SK-N-SH (cell line): ENCODE results near the gene MEGF6. TPM values are rescaled to one million over a fixed set of nuclear protein-coding genes. Genes with fewer than 3 reads are reported as not detected.

ENCODE experiments used
- CTCF ChIA-PET: fragments of 300-600, 350-600 bp; formaldehyde crosslinking; extraction: SDS; loops from one replicate; lab custom pipeline; 2021; lab: Yijun Ruan, JAX
- POLR2A ChIA-PET: fragments of 350-600 bp; sonication (Branson Sonifier 250); formaldehyde crosslinking; extraction: SDS; loops from one replicate; lab custom pipeline; 2020; ENCODE audit warnings: antibody characterized with exemption, inconsistent platforms; lab: Yijun Ruan, JAX
- DNase-seq: peaks from one replicate; pipeline ENCODE4 v3.0.0; 2012
- H2AFZ ChIP-seq: fragments of 200-600 bp; sonication (generic); 2 replicates; pipeline ENCODE4 v1.8.1; 2016; ENCODE audit warnings: antibody characterized with exemption, mild to moderate bottlenecking, low read depth
- H3F3A ChIP-seq: fragments of 200-600 bp; sonication (generic); replicated peaks from 2 replicates; pipeline ENCODE3; 2016; ENCODE audit warnings: antibody characterized with exemption, mild to moderate bottlenecking; ENCODE audit not compliant: insufficient read depth
- H3K27ac ChIP-seq, 2 experiments: fragments of 200-500 bp in 1 of 2; fragments of 200-600 bp in 1 of 2; sonication (Bioruptor generic) in 1 of 2; sonication (generic), shearing (Covaris generic) in 1 of 2; 2 replicates each; pipeline versions ENCODE4 v1.5.1 to v1.6.1; 2014 to 2016; ENCODE audit warnings: low read depth in 2 of 2, inconsistent platforms in 1 of 2, low read length in 1 of 2, mild to moderate bottlenecking in 1 of 2, mixed read lengths in 1 of 2
- H3K27me3 ChIP-seq: fragments of 200-600 bp; sonication (generic), shearing (Covaris generic); 2 replicates; pipeline ENCODE4 v1.6.1; 2016; ENCODE audit warnings: mixed run types; ENCODE audit not compliant: insufficient read depth
- H3K36me3 ChIP-seq, 2 experiments: fragments of 200-500 bp in 1 of 2; fragments of 200-600 bp in 1 of 2; sonication (Bioruptor generic) in 1 of 2; sonication (generic) in 1 of 2; replicated peaks in 1 of 2; 2 replicates each; pipeline versions ENCODE3 to v1.5.1; 2014 to 2016; ENCODE audit warnings: low read length in 1 of 2, mild to moderate bottlenecking in 1 of 2; ENCODE audit not compliant: insufficient read depth in 2 of 2, control insufficient read depth in 1 of 2
- H3K4me1 ChIP-seq, 2 experiments: fragments of 200-500 bp in 1 of 2; fragments of 200-600 bp in 1 of 2; sonication (Bioruptor generic) in 1 of 2; sonication (generic), shearing (Covaris generic) in 1 of 2; 2 replicates each; pipeline versions ENCODE4 v1.5.1 to v1.6.1; 2014 to 2016; ENCODE audit warnings: low read depth in 1 of 2, low read length in 1 of 2, mixed run types in 1 of 2; ENCODE audit not compliant: insufficient read depth in 2 of 2, control insufficient read depth in 1 of 2
- H3K4me2 ChIP-seq: fragments of 200-600 bp; sonication (generic), shearing (Covaris generic); 2 replicates; pipeline ENCODE4 v1.6.1; 2017; ENCODE audit warnings: mixed run types
- H3K4me3 ChIP-seq, 2 experiments: fragments of 200-500 bp in 1 of 2; fragments of 200-600 bp in 1 of 2; sonication (Bioruptor generic) in 1 of 2; sonication (generic), shearing (Covaris generic) in 1 of 2; 2 replicates each; pipeline versions ENCODE4 v1.5.1 to v1.8.1; 2014 to 2016; ENCODE audit warnings: low read depth in 2 of 2, inconsistent platforms in 1 of 2, low read length in 1 of 2, mild to moderate bottlenecking in 1 of 2, mixed read lengths in 1 of 2, moderate library complexity in 1 of 2
- H3K79me2 ChIP-seq: fragments of 200-600 bp; sonication (generic); 2 replicates; pipeline ENCODE4 v1.8.1; 2017; ENCODE audit warnings: mild to moderate bottlenecking; ENCODE audit not compliant: insufficient read depth
- H3K9ac ChIP-seq: fragments of 200-600 bp; sonication (generic); 2 replicates; pipeline ENCODE4 v1.6.1; 2017; ENCODE audit warnings: mixed run types
- H3K9me2 ChIP-seq: fragments of 200-600 bp; sonication (generic); 2 replicates; pipeline ENCODE4 v1.6.1; 2017; ENCODE audit warnings: mixed run types
- H3K9me3 ChIP-seq: fragments of 200-600 bp; sonication (generic); 2 replicates; pipeline ENCODE4 v1.6.1; 2017; ENCODE audit warnings: mixed run types, mild to moderate bottlenecking, moderate library complexity
- H4K20me1 ChIP-seq: fragments of 200-600 bp; sonication (generic); 2 replicates; pipeline ENCODE4 v1.6.1; 2017; ENCODE audit warnings: mild to moderate bottlenecking, mixed run types; ENCODE audit not compliant: insufficient read depth
- CHD2 ChIP-seq: fragments of 150-350 bp; IDR thresholded peaks from 2 replicates; pipeline ENCODE4 v1.6.1; 2018; ENCODE audit warnings: low read length; ENCODE audit not compliant: partially characterized antibody
- CTCF ChIP-seq: fragments of 200-600 bp; sonication (generic); IDR thresholded peaks from 2 replicates; pipeline ENCODE4 v1.6.1; 2017; ENCODE audit warnings: antibody characterized with exemption, mild to moderate bottlenecking, moderate library complexity
- ELF1 ChIP-seq: IDR thresholded peaks from 2 replicates; pipeline ENCODE4 v1.4.0; 2012
- EP300 ChIP-seq, 2 experiments: IDR thresholded peaks; 2 replicates each; pipeline versions ENCODE4 v1.4.0 to v1.6.1; 2012; ENCODE audit warnings: borderline replicate concordance in 1 of 2, low read depth in 1 of 2, low read length in 1 of 2
- FOSL2 ChIP-seq: IDR thresholded peaks from 2 replicates; pipeline ENCODE4 v1.4.0; 2012; ENCODE audit warnings: low read depth, mild to moderate bottlenecking, moderate library complexity, borderline replicate concordance
- FOXJ3 ChIP-seq: sonication (generic); formaldehyde crosslinking; IDR thresholded peaks from 2 replicates; pipeline ENCODE4 v1.5.1; 2020; ENCODE audit warnings: mild to moderate bottlenecking, missing genetic modification reagents
- GATA2 ChIP-seq: sonication (generic); formaldehyde crosslinking; IDR thresholded peaks from 2 replicates; pipeline ENCODE4 v1.5.0; 2020; ENCODE audit warnings: mild to moderate bottlenecking, missing genetic modification reagents
- IRF3 ChIP-seq: fragments of 150-350 bp; IDR thresholded peaks from 2 replicates; pipeline ENCODE4 v1.6.1; 2016; ENCODE audit warnings: mild to moderate bottlenecking, low read depth, low read length
- JUND ChIP-seq: IDR thresholded peaks from 2 replicates; pipeline ENCODE4 v1.4.0; 2012
- MAX ChIP-seq: IDR thresholded peaks from 2 replicates; pipeline ENCODE4 v1.4.0; 2012; ENCODE audit warnings: low read depth
- REST ChIP-seq: IDR thresholded peaks from 2 replicates; pipeline ENCODE4 v1.6.1; 2012; ENCODE audit warnings: mild to moderate bottlenecking, low read depth, low read length, moderate library complexity
- RFX5 ChIP-seq: IDR thresholded peaks from 2 replicates; pipeline ENCODE4 v1.6.1; 2012; ENCODE audit warnings: mild to moderate bottlenecking, improper control_type of control experiment, low read length
- USF1 ChIP-seq: IDR thresholded peaks from 2 replicates; pipeline ENCODE4 v1.4.0; 2012; ENCODE audit warnings: low read depth, borderline replicate concordance
- USF2 ChIP-seq: fragments of 150-350 bp; IDR thresholded peaks from 2 replicates; pipeline ENCODE4 v1.6.1; 2017; ENCODE audit warnings: antibody characterized with exemption, low read length, low read depth, borderline replicate concordance
- WGBS: methylation state at CpG from one replicate; pipeline ENCODE4 v1.1.6; 2017; ENCODE audit warnings: low lambda C conversion rate; 5-methylcytosine and 5-hydroxymethylcytosine counted together
- polyA plus RNA-seq, 3 experiments: library from polyadenylated mRNA; depleted of rRNA; stranded (reverse); fragments of >200 nt; gene quantifications; 2 replicates each; pipeline ENCODE4 v1.2.3, GENCODE V29; 2012

The MEGF6 gene
- polyA plus RNA-seq, 1 of the 3 experiments (the other 2 are of a cell fraction) = 7.6 TPM

GRCh38 chr1:3656450-3657095, 45.3 kb upstream of the MEGF6 start:
- Histone ChIP-seq H3K4me1 (peaks cover 0 to 2% of the 10 kb centered on the region in 2 experiments; a peak in 1 of 4 replicates), H3K4me3 (no peak overlapping the region), H3K36me3 (no peaks in the 10 kb centered on the region), H3K27me3 (peaks cover 4% of the 10 kb centered on the region; the same call in 1 of the 2 replicates), H3K4me2 (no peak overlapping the region), H3F3A (no peaks in the 10 kb centered on the region), H2AFZ (no peak overlapping the region), H3K27ac (no peak overlapping the region), H3K79me2 (no peaks in the 10 kb centered on the region), H4K20me1 (no peaks in the 10 kb centered on the region), H3K9me3 (no peaks in the 10 kb centered on the region), H3K9ac (no peak overlapping the region), H3K9me2 (no peaks in the 10 kb centered on the region)
- ChIA-PET CTCF (interaction anchor here (1.2 to 1.5 kb wide), 3 partner anchors 39 to 203 kb away, joined by 3 to 5 read pairs (median 3); no protein-coding TSS in a partner anchor), POLR2A (no interaction called here)
- no peak for TF ChIP-seq MAX
- TF ChIP-seq JUND = no peak
- no peak for TF ChIP-seq REST
- no peak for TF ChIP-seq USF1
- TF ChIP-seq GATA2 = no peak
- no peak for TF ChIP-seq EP300 (IDR thresholded peaks at IDR 0.05; ENCODE audit: borderline replicate concordance in 1 of 2, low read depth in 1 of 2, low read length in 1 of 2)
- no peak for TF ChIP-seq FOXJ3 (CRISPR knock-in tag)
- TF ChIP-seq RFX5 = no peak
- no peak for TF ChIP-seq IRF3
- no peak for TF ChIP-seq CHD2
- no peak for TF ChIP-seq FOSL2
- no peak for TF ChIP-seq ELF1
- no peak for TF ChIP-seq CTCF
- no peak for TF ChIP-seq USF2
- WGBS = 80% methylated on average over 11 of the region's 13 CpGs
- no peak for DNase-seq
